ENCODE results near the gene SLC19A3.
"Not testable (repeated sequence)": the region's sequence is repeated elsewhere in the genome, so short reads cannot be mapped to it uniquely, and the experiment has no call there.

The SLC19A3 gene

GRCh38 chr2:227728035-227728434, 10.2 kb upstream of the SLC19A3 start, which contains the start of gene SCYGR7:
TSS of gene SCYGR7 (plus strand) at chr2:227728335. CDS start at chr2:227728335, 0 bp downstream.
- Histone ChIP-seq H3K4me3 (ENCODE audit: low read depth, low read length) (no peak within 1 kb of the TSS), H3K4me1 (ENCODE audit: control insufficient read depth, insufficient read depth, low read length) (no peaks in the 10 kb centered on the region), H3K36me3 (ENCODE audit: control insufficient read depth, insufficient read depth, low read length) (no peaks in the 10 kb centered on the region), H3K27ac (ENCODE audit: low read depth, low read length) (no peak within 1 kb of the TSS), H3K9me3 (ENCODE audit: control insufficient read depth, insufficient read depth, low read length) (no peaks in the 10 kb centered on the region), H3K27me3 (ENCODE audit: control insufficient read depth, insufficient read depth, low read length) (no peaks in the 10 kb centered on the region), H3K9ac (ENCODE audit: low read depth, low read length) (no peak within 1 kb of the TSS)

- H3K4me1 ChIP-seq (ENCODE audit: control insufficient read depth, insufficient read depth, low read length): no peaks in the 10 kb centered on the region
- H3K27me3 ChIP-seq (ENCODE audit: control insufficient read depth, insufficient read depth, low read length): no peaks in the 10 kb centered on the region
- H3K4me3 ChIP-seq (ENCODE audit: low read depth, low read length): no peak within 1 kb of the TSS
- no peak within 1 kb of the TSS for H3K9ac ChIP-seq (ENCODE audit: low read depth, low read length)
- no peaks in the 10 kb centered on the region for H3K36me3 ChIP-seq (ENCODE audit: control insufficient read depth, insufficient read depth, low read length)
- H3K9me3 ChIP-seq (ENCODE audit: control insufficient read depth, insufficient read depth, low read length): no peaks in the 10 kb centered on the region
- no peak within 1 kb of the TSS for H3K27ac ChIP-seq (ENCODE audit: low read depth, low read length)
Observed at GRCh38 chr2:227724394-227725039, 6.7 kb upstream of the SLC19A3 start, which contains the start of gene SCYGR6. TSS of gene SCYGR6 (minus strand) at chr2:227724757. CDS start at chr2:227724757, 0 bp downstream.

DNA sequence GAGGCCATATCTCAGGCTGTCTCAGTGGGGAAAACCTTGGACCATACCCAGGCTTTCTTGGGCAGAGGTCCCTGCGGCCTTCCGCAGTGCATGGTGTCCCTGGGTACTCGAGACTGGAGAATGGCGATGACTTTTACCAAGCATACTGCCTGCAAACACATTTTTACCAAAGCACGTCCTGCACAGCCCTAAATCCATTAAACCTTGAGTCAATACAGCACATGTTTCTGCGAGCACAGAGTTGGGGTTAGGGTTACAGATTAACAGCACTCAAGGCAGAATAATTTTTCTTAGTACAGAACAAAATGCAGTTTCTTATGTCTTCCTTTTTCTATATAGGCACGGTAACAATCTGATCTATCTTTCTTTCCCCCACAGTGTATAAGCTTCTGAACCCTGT, 5.0 kb upstream of the SLC19A3 start:
- not testable (repeated sequence) for H3K4me3 ChIP-seq (ENCODE audit: low read depth, low read length); H3K9ac ChIP-seq (ENCODE audit: low read depth, low read length); H3K4me1 ChIP-seq (ENCODE audit: control insufficient read depth, insufficient read depth, low read length); H3K27me3 ChIP-seq (ENCODE audit: control insufficient read depth, insufficient read depth, low read length); H3K36me3 ChIP-seq (ENCODE audit: control insufficient read depth, insufficient read depth, low read length); H3K27ac ChIP-seq (ENCODE audit: low read depth, low read length); H3K9me3 ChIP-seq (ENCODE audit: control insufficient read depth, insufficient read depth, low read length)

GRCh38 chr2:227720680-227721079, 2.9 kb upstream of the SLC19A3 start:
- Histone ChIP-seq H3K9ac (ENCODE audit: low read depth, low read length) (no peak overlapping the region), H3K4me3 (ENCODE audit: low read depth, low read length) (no peak overlapping the region), H3K9me3 (ENCODE audit: control insufficient read depth, insufficient read depth, low read length) (no peaks in the 10 kb centered on the region), H3K36me3 (ENCODE audit: control insufficient read depth, insufficient read depth, low read length) (no peaks in the 10 kb centered on the region), H3K27me3 (ENCODE audit: control insufficient read depth, insufficient read depth, low read length) (peaks cover 6% of the 10 kb centered on the region), H3K4me1 (ENCODE audit: control insufficient read depth, insufficient read depth, low read length) (peaks cover 18% of the 10 kb centered on the region), H3K27ac (ENCODE audit: low read depth, low read length) (no peak overlapping the region)

DNA sequence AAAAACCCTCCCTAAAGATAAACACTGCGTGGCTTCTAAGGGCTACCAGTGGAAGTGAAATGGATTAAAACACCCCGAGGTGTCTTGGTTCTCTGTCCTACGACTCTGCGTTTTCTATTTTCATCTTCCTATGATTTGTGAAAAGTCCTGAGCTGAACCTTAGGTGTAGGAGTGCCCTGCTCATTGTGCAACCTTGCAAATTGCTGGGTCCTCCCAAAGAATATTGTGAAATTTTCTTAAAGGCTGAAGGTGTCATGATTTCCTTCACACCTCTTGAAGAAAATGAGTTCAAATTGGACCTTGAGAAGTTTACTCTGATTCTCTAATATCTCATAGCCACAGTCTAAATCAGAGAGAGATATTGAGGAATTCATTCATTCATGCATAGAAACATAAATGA, 1.8 kb upstream of the SLC19A3 start:
- Histone ChIP-seq H3K27ac (ENCODE audit: low read depth, low read length) (no peak overlapping the region), H3K36me3 (ENCODE audit: control insufficient read depth, insufficient read depth, low read length) (no peaks in the 10 kb centered on the region), H3K27me3 (ENCODE audit: control insufficient read depth, insufficient read depth, low read length) (peaks cover 6% of the 10 kb centered on the region), H3K9me3 (ENCODE audit: control insufficient read depth, insufficient read depth, low read length) (no peaks in the 10 kb centered on the region), H3K4me1 (ENCODE audit: control insufficient read depth, insufficient read depth, low read length) (peaks cover 18% of the 10 kb centered on the region), H3K4me3 (ENCODE audit: low read depth, low read length) (no peak overlapping the region), H3K9ac (ENCODE audit: low read depth, low read length) (no peak overlapping the region)

DNA sequence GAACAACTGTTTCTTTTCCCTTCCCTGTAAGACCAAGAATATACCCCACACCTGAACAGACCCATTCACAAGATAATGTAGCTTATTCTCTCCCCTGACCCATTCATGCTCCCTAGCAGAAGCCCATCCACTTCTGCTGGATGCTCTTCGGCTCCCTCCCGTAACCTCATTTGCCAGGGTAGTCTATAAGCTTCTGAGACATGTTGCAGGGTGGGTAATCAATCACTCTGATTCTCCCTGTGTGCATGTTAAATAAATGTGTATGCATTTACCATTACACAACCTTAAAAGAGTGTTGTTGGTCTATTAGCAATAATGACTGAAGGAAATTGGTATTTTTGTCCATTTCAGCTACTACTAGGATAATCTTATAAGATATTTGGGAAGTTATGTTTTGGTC, 1.3 kb downstream of the SLC19A3 start:
- H3K36me3 ChIP-seq (ENCODE audit: control insufficient read depth, insufficient read depth, low read length): no peaks in the 10 kb centered on the region
- H3K27me3 ChIP-seq (ENCODE audit: control insufficient read depth, insufficient read depth, low read length): peaks cover 6% of the 10 kb centered on the region
- H3K9me3 ChIP-seq (ENCODE audit: control insufficient read depth, insufficient read depth, low read length): no peaks in the 10 kb centered on the region
- no peak overlapping the region for H3K27ac ChIP-seq (ENCODE audit: low read depth, low read length)
- peaks cover 18% of the 10 kb centered on the region for H3K4me1 ChIP-seq (ENCODE audit: control insufficient read depth, insufficient read depth, low read length)
- H3K4me3 ChIP-seq (ENCODE audit: low read depth, low read length): no peak overlapping the region
- no peak overlapping the region for H3K9ac ChIP-seq (ENCODE audit: low read depth, low read length)

DNA sequence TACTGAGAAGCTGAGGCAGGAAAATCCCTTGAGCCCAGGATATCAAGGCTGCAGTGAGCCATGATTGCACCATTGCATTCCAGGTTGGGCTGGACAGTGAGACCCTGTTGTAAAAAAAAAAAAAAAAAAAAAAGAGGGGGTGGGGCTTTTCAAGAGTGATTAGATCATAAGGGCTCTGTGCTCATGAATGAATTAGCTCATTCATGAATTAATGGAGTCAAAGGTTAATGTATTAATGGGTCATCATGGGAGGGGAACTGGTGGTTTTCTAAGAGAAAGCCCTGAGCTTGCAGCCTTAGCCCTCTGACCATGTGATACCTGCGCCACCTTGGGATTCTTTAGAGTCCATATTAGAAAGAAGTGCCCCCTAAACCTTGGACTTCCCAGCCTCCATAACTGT, 4.5 kb downstream of the SLC19A3 start:
- Histone ChIP-seq H3K9me3 (ENCODE audit: control insufficient read depth, insufficient read depth, low read length) (no peaks in the 10 kb centered on the region), H3K27me3 (ENCODE audit: control insufficient read depth, insufficient read depth, low read length) (peaks cover 6% of the 10 kb centered on the region), H3K4me3 (ENCODE audit: low read depth, low read length) (no peak overlapping the region), H3K9ac (ENCODE audit: low read depth, low read length) (no peak overlapping the region), H3K4me1 (ENCODE audit: control insufficient read depth, insufficient read depth, low read length) (peaks cover 18% of the 10 kb centered on the region), H3K27ac (ENCODE audit: low read depth, low read length) (no peak overlapping the region), H3K36me3 (ENCODE audit: control insufficient read depth, insufficient read depth, low read length) (no peaks in the 10 kb centered on the region)

DNA sequence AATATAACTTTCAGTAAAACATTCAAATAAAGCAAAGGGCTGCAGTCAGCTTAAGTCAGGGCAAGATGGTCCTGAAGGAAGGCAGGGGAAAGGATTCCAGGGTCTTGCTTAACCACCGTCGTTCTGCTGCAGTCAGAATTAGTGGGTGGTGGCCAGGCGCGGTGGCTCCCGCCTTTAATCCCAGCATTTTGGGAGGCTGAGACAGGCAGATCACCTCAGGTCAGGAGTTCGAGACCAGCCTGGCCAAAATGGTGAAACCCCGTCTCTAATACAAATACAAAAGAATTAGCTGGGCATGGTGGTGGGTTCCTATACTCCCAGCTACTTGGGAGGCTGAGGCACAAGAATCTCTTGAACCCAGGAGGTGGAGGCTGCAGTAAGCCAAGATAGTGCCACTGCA, 6.8 kb downstream of the SLC19A3 start:
- peaks cover 2% of the 10 kb centered on the region; the same call in 1 of the 2 replicates for H3K4me1 ChIP-seq (ENCODE audit: control insufficient read depth, insufficient read depth, low read length)
- H3K36me3 ChIP-seq (ENCODE audit: control insufficient read depth, insufficient read depth, low read length): no peaks in the 10 kb centered on the region
- H3K9me3 ChIP-seq (ENCODE audit: control insufficient read depth, insufficient read depth, low read length): no peaks in the 10 kb centered on the region
- no peak overlapping the region for H3K4me3 ChIP-seq (ENCODE audit: low read depth, low read length)
- no peak overlapping the region for H3K9ac ChIP-seq (ENCODE audit: low read depth, low read length)
- no peaks in the 10 kb centered on the region for H3K27me3 ChIP-seq (ENCODE audit: control insufficient read depth, insufficient read depth, low read length)
- no peak overlapping the region for H3K27ac ChIP-seq (ENCODE audit: low read depth, low read length)

- peaks cover 8% of the 10 kb centered on the region; the same call in 1 of the 2 replicates for H3K4me1 ChIP-seq (ENCODE audit: control insufficient read depth, insufficient read depth, low read length)
- H3K27me3 ChIP-seq (ENCODE audit: control insufficient read depth, insufficient read depth, low read length): no peaks in the 10 kb centered on the region
- H3K27ac ChIP-seq (ENCODE audit: low read depth, low read length): no peak overlapping the region
- H3K36me3 ChIP-seq (ENCODE audit: control insufficient read depth, insufficient read depth, low read length): no peaks in the 10 kb centered on the region
- no peak overlapping the region for H3K4me3 ChIP-seq (ENCODE audit: low read depth, low read length)
- H3K9me3 ChIP-seq (ENCODE audit: control insufficient read depth, insufficient read depth, low read length): no peaks in the 10 kb centered on the region
- H3K9ac ChIP-seq (ENCODE audit: low read depth, low read length): no peak overlapping the region
Observed at GRCh38 chr2:227707390-227707789, 10.4 kb downstream of the SLC19A3 start.

- Histone ChIP-seq H3K9me3 (ENCODE audit: control insufficient read depth, insufficient read depth, low read length) (no peaks in the 10 kb centered on the region), H3K27me3 (ENCODE audit: control insufficient read depth, insufficient read depth, low read length) (no peaks in the 10 kb centered on the region), H3K4me1 (ENCODE audit: control insufficient read depth, insufficient read depth, low read length) (peaks cover 8% of the 10 kb centered on the region; the same call in 1 of the 2 replicates), H3K27ac (ENCODE audit: low read depth, low read length) (no peak overlapping the region), H3K36me3 (ENCODE audit: control insufficient read depth, insufficient read depth, low read length) (no peaks in the 10 kb centered on the region), H3K9ac (ENCODE audit: low read depth, low read length) (no peak overlapping the region), H3K4me3 (ENCODE audit: low read depth, low read length) (no peak overlapping the region)
Observed at GRCh38 chr2:227706859-227707258, 11.0 kb downstream of the SLC19A3 start.

GRCh38 chr2:227703961-227704360, 13.9 kb downstream of the SLC19A3 start:
- Histone ChIP-seq H3K9me3 (ENCODE audit: control insufficient read depth, insufficient read depth, low read length) (no peaks in the 10 kb centered on the region), H3K4me1 (ENCODE audit: control insufficient read depth, insufficient read depth, low read length) (peaks cover 8% of the 10 kb centered on the region; the same call in 1 of the 2 replicates), H3K27me3 (ENCODE audit: control insufficient read depth, insufficient read depth, low read length) (no peaks in the 10 kb centered on the region), H3K4me3 (ENCODE audit: low read depth, low read length) (no peak overlapping the region), H3K27ac (ENCODE audit: low read depth, low read length) (no peak overlapping the region), H3K9ac (ENCODE audit: low read depth, low read length) (no peak overlapping the region), H3K36me3 (ENCODE audit: control insufficient read depth, insufficient read depth, low read length) (no peaks in the 10 kb centered on the region)

All from HUES48 (cell line).